ENCODE data around the gene TMC8.
"Not testable (repeated sequence)": the region's sequence is repeated elsewhere in the genome, so short reads cannot be mapped to it uniquely, and the experiment has no call there.

The TMC8 gene

DNA sequence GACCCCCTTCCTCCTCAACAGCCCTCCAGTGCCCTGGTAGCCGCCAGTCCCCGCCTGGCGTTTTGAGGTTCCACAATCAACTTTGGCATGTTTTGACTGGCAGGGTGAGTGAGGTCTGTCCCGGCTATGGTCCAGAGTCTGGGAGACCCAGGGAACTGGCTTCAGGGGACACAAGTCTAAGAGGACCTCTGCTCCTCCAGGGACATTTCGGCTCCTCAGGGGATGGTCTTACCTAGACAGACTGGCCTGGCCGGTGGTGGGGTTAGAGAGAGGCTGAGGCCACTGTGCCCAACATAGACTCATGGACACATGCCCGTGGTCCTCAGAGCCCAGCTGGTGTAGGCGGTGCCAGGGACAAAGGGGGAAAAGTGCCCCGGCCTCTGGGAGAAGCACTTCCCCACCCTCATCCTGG lies 2.2 kb downstream of the TMC8 start:
- DNase-seq (no peak), ATAC-seq (replicated peaks) (no peak)
- peak overlapping the region; percentile 100 for H3K27ac Mint-ChIP-seq
- H3K4me1 Mint-ChIP-seq: peaks cover 63 to 84% of the 10 kb centered on the region in 2 donors
- H3K27me3 Mint-ChIP-seq: no peaks in the 10 kb centered on the region
- H3K36me3 Mint-ChIP-seq: peaks cover 69 to 86% of the 10 kb centered on the region in 2 donors
- peak overlapping the region; percentile 97 to 99 for H3K4me3 Mint-ChIP-seq
- H3K9me3 Mint-ChIP-seq: no peaks in the 10 kb centered on the region

DNA sequence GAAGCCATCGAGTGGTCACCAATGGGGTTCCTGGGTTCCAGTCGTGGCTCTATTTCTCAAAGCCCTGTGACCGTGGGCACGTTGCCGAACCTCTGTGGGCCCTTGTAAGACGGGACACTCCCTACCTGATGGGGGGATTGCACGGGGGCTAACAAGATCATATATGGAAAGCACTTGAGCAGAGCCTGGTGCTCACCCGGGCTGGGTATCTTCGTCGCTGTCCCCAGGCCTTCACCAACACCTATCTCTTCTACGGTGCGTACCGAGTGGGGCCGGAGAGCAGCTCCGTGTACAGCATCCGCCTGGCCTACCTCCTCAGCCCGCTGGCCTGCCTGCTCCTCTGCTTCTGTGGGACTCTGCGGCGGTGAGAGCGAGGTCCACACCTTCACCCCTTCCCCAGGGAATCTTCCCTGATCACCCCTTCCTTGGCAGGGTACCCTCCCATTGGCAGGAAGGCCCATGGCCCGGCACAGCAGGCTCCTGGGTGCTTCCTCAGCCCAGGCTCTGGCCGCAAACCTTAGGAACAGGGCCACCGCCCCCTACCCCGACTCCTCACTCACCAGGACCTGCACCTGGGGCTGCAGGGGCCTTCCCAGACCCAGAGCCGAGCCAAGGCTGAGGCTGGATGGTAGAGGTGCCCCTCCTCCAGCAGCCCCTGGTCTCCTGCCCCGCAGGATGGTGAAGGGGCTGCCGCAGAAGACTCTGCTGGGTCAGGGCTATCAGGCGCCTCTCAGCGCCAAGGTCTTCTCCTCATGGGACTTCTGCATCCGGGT lies 2.8 kb downstream of the TMC8 start:
- Mint-ChIP-seq H3K36me3 (peaks cover 71 to 91% of the 10 kb centered on the region in 2 donors), H3K9me3 (no peaks in the 10 kb centered on the region), H3K4me3 (peak overlapping the region; percentile 97 to 99), H3K27me3 (no peaks in the 10 kb centered on the region), H3K27ac (peak overlapping the region; percentile 100), H3K4me1 (peaks cover 67 to 87% of the 10 kb centered on the region in 2 donors)
- ATAC-seq (replicated peaks) (no peak), DNase-seq (peak; percentile 6)

DNA sequence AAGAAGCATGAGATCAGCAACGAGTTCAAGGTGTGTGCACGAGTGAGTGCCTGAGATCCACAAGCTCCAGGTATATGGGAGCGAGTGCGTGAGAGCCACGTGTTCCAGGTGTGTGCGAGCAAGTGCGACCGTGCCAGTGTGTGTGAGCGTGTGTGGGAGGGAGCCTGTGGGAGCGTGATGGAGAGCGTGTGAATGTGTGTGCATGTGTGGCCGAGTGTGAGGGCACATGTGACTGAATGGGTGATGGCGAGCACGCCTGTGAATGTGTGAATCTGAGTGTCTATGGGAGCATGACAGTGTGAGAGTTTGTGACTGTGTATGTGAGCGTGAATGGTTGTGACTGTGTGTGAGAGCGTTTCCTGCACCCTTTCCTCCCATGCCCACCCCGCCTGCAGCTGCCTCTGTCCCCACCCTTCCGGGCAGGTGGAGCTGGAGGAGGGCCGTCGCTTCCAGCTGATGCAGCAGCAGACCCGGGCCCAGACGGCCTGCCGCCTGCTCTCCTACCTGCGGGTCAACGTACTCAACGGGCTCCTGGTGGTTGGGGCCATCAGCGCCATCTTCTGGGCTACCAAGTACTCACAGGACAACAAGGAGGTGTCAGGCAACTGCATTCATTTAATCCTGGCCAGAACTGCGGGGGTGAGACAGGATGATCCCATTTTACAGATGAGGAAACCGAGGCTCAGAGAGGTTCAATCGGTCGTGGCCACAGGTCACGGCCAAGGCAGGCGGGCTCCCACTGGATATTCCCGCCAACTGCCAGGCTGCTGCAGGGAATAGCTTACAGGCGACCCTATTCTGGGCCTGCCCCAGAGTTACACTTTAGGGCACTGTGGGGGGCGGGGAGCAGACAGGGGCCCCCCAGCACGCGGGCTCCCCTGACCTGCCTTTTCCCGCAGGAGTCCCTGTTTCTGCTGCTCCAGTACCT lies 3.7 kb downstream of the TMC8 start:
- H3K4me3 Mint-ChIP-seq: peak overlapping the region; percentile 97 to 99
- ATAC-seq (replicated peaks) (peak; percentile 5 to 10), DNase-seq (peak; percentile 39)
- peaks cover 70 to 89% of the 10 kb centered on the region in 2 donors for H3K4me1 Mint-ChIP-seq
- no peaks in the 10 kb centered on the region for H3K27me3 Mint-ChIP-seq
- no peaks in the 10 kb centered on the region for H3K9me3 Mint-ChIP-seq
- peak overlapping the region; percentile 100 for H3K27ac Mint-ChIP-seq
- peaks cover 80 to 93% of the 10 kb centered on the region in 2 donors for H3K36me3 Mint-ChIP-seq

DNA sequence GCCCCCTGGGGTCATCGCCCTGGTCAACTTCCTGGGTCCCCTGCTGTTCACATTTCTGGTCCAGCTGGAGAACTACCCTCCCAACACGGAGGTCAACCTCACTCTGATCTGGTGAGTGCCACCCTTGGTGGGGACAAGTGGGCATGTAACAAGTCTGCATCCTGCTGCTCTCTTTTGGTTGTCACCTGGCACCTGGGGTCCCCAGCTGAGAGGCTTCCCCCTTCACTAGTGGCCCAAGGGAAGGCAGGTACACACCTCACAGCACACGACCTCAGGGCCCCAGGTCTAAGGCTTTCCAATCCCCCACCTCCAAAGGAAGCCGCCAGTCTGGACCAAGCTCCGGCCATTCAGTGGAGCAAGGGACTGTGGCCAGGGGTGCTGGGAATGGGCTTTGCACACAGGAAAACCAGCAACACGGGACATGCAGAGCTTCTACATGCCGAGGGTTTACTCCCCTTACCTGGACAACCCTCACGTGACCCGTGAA lies 4.4 kb downstream of the TMC8 start:
- Mint-ChIP-seq H3K27ac (peak overlapping the region; percentile 31), H3K36me3 (peaks cover 81 to 91% of the 10 kb centered on the region in 2 donors), H3K27me3 (no peaks in the 10 kb centered on the region), H3K4me1 (peaks cover 67 to 89% of the 10 kb centered on the region in 2 donors), H3K9me3 (no peaks in the 10 kb centered on the region), H3K4me3 (peak overlapping the region; percentile 28 to 99)
- DNase-seq (no peak), ATAC-seq (replicated peaks) (no peak)

DNA sequence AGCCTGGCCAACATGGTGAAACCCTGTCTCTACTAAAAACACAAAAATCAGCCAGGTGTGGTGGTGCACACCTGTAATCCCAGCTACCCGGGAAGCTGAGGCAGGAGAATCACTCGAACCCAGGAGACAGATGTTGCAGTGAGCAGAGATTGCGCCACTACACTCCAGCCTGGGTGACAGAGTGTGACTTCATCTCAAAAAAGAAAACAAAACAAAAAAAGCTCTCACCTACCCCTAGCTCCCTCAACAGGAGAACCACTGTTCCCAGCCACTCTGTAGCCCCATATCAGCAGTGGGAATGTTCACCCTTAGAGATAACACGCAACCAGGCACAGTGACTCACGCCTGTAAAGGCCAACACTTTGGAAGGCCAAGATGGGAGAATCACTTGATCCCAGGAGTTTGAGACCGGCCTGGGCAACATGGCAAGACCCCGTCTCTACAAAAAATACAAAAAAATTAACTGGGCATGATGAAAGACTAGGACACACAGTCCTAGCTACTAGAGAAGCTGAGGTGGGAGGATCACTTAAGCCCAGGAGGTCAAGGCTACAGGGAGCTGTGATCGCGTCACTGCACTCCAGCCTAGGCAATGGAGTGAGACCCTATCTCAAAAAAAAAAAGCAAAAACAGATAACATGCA lies 5.4 kb downstream of the TMC8 start:
- ATAC-seq (replicated peaks) (no peak), DNase-seq (no peak)
- peaks cover 78 to 89% of the 10 kb centered on the region in 2 donors for H3K36me3 Mint-ChIP-seq
- no peaks in the 10 kb centered on the region for H3K27me3 Mint-ChIP-seq
- peaks cover 65 to 88% of the 10 kb centered on the region in 2 donors for H3K4me1 Mint-ChIP-seq
- H3K4me3 Mint-ChIP-seq: peak overlapping the region; percentile 58 to 60
- H3K27ac Mint-ChIP-seq: peak overlapping the region; percentile 86
- no peaks in the 10 kb centered on the region for H3K9me3 Mint-ChIP-seq

DNA sequence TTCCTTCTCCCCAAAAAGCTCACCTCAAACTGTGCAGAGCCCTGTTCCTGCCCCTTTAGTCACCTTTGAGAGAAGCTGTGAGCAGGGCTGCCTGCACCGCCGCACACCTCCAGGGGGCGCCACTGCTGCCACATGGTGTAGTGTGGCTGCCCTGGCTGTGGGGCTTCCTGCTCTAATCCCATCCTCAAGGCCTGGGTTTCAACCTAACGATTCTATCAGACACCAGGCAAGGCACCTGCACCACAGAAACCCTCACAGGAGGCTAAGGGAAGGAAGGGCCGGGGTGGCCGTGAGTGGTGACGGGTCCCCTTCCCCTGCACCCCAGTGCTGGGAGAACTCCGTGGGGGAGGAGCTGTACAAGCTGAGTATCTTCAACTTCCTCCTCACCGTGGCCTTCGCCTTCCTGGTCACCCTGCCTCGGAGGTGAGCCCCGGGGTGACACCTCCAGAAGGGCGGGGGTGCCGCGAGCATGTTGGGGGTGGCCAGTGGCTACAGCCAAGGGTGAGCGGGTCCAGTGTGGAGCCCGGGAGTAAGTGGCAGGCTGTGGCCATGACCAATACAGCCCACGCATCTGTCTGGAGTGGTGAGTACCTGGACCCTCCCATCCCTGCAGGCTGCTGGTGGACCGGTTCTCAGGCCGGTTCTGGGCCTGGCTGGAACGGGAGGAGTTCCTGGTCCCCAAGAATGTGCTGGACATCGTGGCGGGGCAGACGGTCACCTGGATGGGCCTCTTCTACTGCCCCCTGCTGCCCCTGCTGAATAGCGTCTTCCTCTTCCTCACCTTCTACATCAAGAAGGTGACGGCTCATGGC lies 7.0 kb downstream of the TMC8 start:
- Mint-ChIP-seq H3K36me3 (peaks cover 80 to 91% of the 10 kb centered on the region in 2 donors), H3K4me3 (peak overlapping the region; percentile 70 to 71), H3K4me1 (peaks cover 76 to 96% of the 10 kb centered on the region in 2 donors), H3K9me3 (no peaks in the 10 kb centered on the region), H3K27ac (peak overlapping the region; percentile 95), H3K27me3 (no peaks in the 10 kb centered on the region)
- ATAC-seq (replicated peaks): peak; percentile 7 to 15
- DNase-seq: no peak

DNA sequence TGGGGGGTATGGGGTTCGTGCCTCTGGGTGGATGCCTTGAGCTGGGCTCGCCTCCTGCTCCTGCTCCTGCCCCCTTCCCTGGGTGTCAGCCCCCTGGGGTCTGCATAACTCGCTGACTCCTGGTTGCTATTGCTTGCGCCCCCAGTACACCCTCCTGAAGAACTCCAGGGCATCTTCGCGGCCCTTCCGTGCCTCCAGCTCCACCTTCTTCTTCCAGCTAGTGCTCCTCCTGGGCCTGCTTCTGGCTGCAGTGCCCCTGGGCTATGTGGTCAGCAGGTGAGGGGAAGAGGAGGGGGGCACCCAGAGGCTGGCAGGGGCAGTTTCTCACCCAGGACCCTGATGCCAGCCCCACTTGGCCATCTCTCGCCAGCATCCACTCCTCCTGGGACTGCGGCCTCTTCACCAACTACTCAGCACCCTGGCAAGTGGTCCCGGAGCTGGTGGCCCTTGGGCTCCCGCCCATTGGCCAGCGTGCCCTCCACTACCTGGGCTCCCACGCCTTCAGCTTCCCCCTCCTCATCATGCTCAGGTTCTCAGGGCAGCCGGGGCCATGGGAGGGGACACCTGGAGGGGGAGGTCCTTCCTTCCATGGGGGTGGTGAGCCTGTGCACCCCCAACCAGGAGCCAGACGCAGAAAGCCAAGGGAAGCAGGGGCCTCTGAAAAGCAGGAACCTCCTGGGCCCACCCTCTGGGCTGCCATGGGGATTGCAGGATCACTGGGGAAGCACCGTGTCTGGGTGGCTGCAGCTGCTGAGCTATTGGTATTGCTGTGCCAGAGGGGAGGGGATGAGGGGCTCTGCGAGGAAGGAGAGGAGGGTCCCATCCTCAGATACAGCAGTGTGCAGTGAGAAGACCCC lies 7.9 kb downstream of the TMC8 start:
- Mint-ChIP-seq H3K27ac (peak overlapping the region; percentile 95), H3K36me3 (peaks cover 79 to 91% of the 10 kb centered on the region in 2 donors), H3K4me3 (peak overlapping the region; percentile 52 to 62), H3K9me3 (no peaks in the 10 kb centered on the region), H3K4me1 (peaks cover 74 to 96% of the 10 kb centered on the region in 2 donors), H3K27me3 (no peaks in the 10 kb centered on the region)
- no peak for ATAC-seq (replicated peaks)
- DNase-seq: no peak

DNA sequence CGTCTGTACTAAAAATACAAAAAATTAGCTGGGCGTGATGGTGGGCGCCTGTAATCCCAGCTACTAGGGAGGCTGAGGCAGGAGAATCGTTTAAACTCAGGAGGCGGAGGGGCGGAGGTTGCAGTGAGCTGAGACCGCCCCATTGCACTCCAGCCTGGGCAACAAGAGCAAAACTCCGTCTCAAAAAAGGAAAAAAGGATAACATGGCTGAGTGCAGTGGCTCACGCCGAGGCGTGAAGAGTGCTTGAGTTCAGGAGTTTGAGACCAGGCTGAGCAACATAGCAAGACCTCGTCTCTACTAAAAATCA lies 9.2 kb downstream of the TMC8 start:
- H3K27me3 Mint-ChIP-seq; ATAC-seq (replicated peaks); H3K9me3 Mint-ChIP-seq; DNase-seq: not testable (repeated sequence)
- Mint-ChIP-seq H3K4me1 (peaks cover 75 to 96% of the 10 kb centered on the region in 2 donors), H3K4me3 (peak overlapping the region; percentile 22 to 37), H3K27ac (peak overlapping the region; percentile 28), H3K36me3 (peaks cover 66 to 82% of the 10 kb centered on the region in 2 donors)

DNA sequence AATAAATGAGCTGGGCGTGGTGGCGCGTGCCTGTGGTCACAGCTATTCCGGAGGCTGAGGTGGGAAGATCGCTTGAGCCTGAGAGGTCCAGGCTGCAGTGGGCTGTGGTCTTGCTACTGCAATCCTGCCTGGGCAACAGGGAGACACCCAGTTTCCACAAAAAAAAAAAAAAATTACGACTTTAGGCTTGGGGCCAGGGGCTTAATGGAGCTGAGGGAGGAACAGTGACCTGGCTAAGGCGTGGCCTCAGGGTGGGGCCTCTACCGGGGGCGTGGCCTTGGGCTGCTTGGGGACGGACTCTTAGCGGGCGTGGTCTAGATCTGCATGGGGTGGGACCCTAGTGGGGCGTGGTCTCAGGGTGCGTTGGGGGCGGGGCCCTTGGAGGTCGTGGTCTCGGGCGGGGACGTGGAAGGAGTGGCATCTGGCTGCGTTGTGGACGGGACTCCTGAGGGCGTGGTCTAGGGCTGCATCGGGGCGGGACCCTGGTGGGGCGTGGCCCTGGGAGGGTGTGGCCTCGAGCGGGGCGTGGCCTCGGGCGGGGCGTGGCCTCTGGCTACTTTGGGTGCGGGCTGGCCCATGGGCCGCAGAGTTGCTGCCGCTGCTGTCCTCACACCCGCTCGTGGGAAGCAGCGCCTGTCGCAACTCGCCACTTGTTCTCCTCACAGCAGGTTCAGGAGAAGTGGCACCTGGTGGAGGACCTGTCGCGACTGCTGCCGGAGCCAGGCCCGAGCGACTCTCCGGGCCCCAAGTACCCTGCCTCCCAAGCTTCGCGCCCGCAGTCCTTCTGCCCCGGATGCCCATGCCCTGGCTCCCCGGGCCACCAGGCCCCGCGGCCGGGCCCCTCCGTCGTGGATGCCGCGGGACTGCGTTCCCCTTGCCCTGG lies 9.8 kb downstream of the TMC8 start:
- H3K4me1 Mint-ChIP-seq: peaks cover 72 to 97% of the 10 kb centered on the region in 2 donors
- no peaks in the 10 kb centered on the region for H3K9me3 Mint-ChIP-seq
- H3K36me3 Mint-ChIP-seq: peaks cover 62 to 76% of the 10 kb centered on the region in 2 donors
- peak; percentile 99 for DNase-seq
- H3K4me3 Mint-ChIP-seq: peak overlapping the region; percentile 37 to 77
- ATAC-seq (replicated peaks): peak; percentile 73 to 82
- peak overlapping the region; percentile 98 for H3K27ac Mint-ChIP-seq
- H3K27me3 Mint-ChIP-seq: no peaks in the 10 kb centered on the region

DNA sequence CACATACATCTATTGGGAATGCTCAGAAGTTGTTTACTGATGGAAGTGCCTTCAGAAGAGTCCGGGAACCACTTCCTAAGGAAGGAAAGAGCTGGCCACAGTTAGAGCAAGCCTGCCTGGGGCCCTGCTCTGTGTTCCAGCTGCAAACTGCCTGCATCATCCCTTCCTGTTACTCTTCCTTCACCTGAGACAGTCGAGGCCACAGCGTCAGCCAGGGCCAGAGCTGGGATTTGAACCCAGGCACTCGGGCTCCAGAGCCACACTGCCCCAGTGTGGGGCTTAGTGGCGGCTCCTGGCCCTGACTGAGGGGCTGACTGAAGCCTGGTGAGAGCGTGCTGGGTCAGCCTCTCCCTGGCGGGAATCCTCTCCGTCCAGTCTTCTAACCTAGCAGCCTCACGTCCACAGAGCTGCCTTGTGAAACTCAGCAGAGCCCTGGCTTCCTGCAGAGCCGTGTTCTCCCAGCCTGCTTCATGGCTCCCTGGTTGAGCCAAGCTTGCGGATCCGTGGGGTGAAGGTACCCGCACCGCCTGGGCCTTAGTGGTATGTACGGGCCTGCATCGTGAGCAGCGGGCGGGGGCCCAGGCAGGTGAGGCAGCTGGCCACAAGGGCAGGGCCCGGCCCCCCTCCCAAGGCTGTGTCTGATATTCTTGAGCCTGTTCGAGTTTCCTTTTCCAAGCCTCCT lies 11.0 kb downstream of the TMC8 start:
- Mint-ChIP-seq H3K27me3 (no peaks in the 10 kb centered on the region), H3K4me3 (peak overlapping the region; percentile 37 to 69), H3K36me3 (peaks cover 52 to 64% of the 10 kb centered on the region in 2 donors), H3K27ac (peak overlapping the region; percentile 98), H3K9me3 (no peaks in the 10 kb centered on the region), H3K4me1 (peaks cover 71 to 98% of the 10 kb centered on the region in 2 donors)
- ATAC-seq (replicated peaks) (no peak), DNase-seq (no peak)

DNA sequence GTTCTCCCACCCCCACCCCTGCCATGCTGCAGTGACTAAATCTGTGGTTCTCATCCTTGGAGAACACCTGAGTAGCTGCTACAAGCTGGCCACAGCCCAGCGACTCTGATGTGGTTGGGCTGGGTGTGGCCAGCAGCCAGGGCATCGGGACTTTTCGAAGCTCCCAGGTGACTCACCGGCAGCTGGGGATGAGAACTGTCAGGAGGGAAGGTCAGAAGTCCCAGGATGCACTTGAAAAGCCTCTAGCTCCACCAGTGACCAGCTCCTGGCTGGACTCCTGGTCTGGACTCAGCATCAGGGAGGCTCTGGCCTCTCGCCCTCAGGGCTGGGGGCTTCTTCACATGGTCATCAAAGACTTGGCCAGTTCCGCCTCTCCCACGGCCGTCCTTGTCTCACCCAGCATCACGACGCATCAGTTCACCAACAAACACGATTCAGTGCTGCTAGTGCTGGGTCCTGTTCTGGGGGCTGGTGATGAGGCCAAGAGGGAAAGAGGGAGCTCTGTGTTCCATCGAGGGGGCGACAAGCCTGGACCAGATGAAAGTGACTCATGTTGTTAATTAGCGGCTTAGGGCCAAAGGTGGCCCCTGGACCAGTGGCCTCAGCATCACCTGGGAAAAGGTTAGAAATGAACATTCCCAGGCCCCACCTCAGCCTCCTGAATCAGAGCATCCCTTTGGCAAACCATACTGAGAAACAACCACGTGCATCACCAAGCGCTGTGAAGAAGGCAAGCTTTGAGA lies 11.7 kb downstream of the TMC8 start:
- Mint-ChIP-seq H3K4me1 (peaks cover 74 to 98% of the 10 kb centered on the region in 2 donors), H3K27me3 (no peaks in the 10 kb centered on the region), H3K27ac (peak overlapping the region; percentile 98), H3K4me3 (peak overlapping the region; percentile 37 to 68), H3K36me3 (peaks cover 49 to 57% of the 10 kb centered on the region in 2 donors), H3K9me3 (no peaks in the 10 kb centered on the region)
- no peak for ATAC-seq (replicated peaks)
- DNase-seq: peak; percentile 48
